ENCODE results near the gene PLA2G6.

- no peak for TF ChIP-seq CTCF (conservative IDR thresholded peaks at IDR 0.05)
- TF ChIP-seq EZH2 (IDR thresholded peaks at IDR 0.05; ENCODE audit: low read depth) = no peak
These were observed 116.1 kb downstream of the PLA2G6 start for GRCh38 chr22:38065539-38065938.
